HG03064 (cell line): ENCODE results near the gene TPRX1.
"Not testable (repeated sequence)": the region's sequence is repeated elsewhere in the genome, so short reads cannot be mapped to it uniquely, and the experiment has no call there.

Source experiments
- ATAC-seq: cut with Tn5 transposase; IDR thresholded peaks from one replicate; pipeline ENCODE4 v1.9.1; 2021; ENCODE audit warnings: low read depth; ENCODE audit not compliant: unreplicated experiment

The TPRX1 gene

GRCh38 chr19:47804451-47804850, at the start of gene TPRX1:
Gene TPRX1, minus strand, starts transcription at chr19:47804551. Its CDS starts 12 bp downstream, at chr19:47804539.
- ATAC-seq: not testable (repeated sequence)

DNA sequence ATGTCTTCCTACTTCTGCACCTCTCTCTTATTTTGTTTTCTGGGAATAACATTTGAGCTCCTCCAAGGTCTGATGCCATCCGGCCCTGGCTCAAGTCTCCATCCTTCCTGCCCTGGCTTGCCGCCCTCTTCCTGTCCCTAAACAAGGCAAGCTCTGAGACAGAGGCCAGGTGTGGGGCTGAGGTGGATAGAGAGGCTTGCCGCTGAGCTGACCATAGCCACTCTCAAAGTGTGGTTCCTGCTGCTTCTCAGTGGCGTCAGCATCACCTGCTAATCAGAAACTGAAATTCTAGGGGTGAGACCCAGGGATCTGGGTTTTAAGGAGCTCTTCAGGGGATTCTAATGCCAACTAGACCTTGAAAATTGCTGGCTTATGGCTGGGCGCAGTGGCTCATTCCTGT, 48.7 kb upstream of the TPRX1 start:
- ATAC-seq: no peak

DNA sequence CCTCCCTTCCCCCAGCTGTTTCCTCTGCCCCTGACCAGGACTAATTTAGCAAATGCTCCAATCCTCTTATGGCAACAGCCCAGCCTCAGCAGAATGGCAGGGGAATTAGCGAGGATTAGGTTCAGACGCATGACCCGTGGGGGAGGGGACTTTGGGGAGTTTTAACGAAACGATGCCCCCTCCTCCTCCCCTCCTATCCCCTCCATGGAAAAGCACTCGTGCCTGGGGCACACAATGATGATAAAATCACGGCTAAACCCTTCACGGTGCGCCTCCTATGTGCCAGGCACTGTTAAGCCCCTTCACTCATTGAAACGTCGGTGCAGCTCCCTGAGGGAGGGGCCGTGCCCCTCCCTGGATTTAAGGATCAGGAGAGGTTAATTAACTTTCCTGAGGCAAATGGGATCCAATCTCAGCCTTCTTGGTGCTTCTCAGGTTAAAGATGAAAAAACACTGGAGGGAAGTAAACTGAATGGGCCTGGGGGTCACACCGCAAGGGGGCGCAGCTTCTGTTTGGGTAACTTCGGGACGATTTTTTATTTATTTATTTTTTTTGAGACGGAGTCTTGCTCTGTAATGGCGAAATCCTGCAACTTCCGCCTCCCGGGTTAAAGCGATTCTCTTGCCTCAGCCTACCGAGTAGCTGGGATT, 44.6 kb upstream of the TPRX1 start:
- no peak for ATAC-seq

- ATAC-seq: no peak
Measured at GRCh38 chr19:47848425-47848822, 44.1 kb upstream of the TPRX1 start.

GRCh38 chr19:47842941-47843340, 38.6 kb upstream of the TPRX1 start:
- ATAC-seq: no peak

DNA sequence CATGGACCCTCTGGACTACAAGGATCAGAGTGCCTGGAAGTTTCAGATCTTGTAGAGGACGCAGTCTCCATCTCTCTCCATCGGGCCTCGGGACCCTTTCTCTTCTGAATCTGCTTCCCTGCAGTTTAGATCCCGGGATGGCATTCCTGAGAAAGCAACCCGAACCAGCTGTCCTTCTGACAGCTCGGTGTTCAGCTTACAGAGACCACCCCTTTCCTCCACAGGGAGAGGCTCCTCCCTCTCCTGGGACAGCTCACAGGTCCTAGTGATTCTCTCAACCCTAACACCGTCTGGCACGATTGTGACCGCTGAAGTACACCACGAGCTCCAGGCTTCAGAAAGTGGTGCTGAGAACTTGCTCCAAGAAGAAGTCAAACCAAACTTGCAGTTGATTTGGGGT, 35.6 kb upstream of the TPRX1 start:
- no peak for ATAC-seq

DNA sequence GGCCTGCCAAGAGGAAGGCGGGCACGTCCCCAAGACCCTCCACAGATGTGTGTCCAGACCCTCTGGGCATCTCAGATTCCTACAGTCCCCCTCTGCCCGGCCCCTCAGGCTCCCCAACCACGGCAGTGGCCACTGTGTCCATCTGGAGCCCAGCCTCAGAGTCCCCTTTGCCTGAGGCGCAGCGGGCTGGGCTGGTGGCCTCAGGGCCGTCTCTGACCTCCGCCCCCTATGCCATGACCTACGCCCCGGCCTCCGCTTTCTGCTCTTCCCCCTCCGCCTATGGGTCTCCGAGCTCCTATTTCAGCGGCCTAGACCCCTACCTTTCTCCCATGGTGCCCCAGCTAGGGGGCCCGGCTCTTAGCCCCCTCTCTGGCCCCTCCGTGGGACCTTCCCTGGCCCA, 35.1 kb upstream of the TPRX1 start:
- ATAC-seq: no peak

DNA sequence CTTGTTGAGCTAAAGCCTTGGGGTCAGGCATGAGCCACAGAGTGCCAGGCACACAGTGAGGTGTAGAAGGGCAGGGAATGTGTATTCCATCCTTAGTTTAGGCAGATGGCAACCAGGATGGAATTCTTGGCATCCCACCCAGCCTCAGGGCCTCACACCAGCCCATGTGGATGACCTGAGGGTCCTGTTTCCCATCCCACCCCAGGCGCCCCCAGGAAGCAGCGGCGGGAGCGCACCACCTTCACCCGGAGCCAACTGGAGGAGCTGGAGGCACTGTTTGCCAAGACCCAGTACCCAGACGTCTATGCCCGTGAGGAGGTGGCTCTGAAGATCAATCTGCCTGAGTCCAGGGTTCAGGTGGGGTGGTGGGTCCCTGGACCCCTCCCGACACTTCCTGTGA, 31.7 kb upstream of the TPRX1 start:
- ATAC-seq: no peak

- ATAC-seq: no peak
Measured at GRCh38 chr19:47832723-47833122, 28.4 kb upstream of the TPRX1 start.

DNA sequence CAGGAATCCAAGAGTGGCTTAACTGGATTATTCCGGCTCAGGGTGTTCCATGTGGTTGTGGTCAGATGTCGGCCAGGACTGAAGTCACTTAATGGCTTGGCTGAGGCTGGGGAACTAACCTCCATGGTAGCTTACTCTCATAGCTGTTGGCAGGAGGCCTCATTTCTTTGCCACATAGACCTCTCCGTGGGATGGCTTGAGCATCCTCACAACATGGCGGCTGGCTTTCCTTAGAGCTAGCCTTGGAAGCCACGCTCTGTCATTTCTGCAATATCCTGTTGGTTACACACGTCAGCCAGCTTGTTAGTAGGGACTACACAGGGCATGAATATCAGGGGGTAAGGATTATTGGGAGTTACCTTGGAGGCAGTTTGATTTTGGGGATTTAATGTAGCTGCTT, 22.4 kb upstream of the TPRX1 start:
- no peak for ATAC-seq

DNA sequence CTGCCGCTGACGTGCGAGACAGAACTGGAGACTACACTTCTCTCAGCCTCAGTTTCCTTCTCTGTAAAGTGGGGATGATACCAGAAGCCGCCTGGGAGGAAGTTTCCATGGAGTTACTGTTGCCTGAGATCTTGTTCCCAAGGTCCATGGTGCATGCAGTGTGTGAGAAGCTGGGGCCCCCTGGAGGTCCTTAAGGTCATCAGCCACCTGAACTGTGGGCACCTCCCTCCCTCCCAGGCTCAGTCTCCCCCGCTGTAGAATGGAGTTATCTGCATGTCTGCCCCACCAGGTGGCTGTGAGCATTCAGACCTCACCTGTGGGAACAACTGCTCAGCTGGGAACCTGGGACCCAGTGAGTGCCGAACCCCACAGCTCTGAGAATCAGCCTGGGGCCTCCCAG, 20.0 kb upstream of the TPRX1 start:
- no peak for ATAC-seq

GRCh38 chr19:47821460-47822020, 17.2 kb upstream of the TPRX1 start, which contains the start of gene CRX:
Gene CRX, plus strand, starts transcription at chr19:47821937. Its CDS starts 12,507 bp downstream, at chr19:47834444.
- no peak for ATAC-seq

DNA sequence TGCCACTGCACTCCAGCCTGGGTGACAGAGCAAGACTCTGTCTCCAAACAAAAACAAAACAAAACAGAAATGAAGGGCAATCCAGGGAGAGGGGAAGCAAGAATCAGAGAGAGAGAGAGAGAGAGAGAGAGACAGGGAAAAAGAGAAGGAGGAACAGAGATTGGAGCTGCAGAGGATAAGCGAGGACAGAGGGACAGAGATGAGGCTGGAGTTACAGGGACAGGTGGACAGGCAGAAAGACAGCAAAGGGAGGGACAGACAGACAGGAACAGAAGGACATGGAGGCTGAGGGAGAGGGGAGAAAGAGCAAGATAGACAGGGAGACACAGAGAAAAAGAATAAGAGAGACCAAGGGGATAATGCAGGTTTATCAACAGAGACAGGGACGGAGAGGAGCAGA, 16.1 kb upstream of the TPRX1 start:
- ATAC-seq: no peak

DNA sequence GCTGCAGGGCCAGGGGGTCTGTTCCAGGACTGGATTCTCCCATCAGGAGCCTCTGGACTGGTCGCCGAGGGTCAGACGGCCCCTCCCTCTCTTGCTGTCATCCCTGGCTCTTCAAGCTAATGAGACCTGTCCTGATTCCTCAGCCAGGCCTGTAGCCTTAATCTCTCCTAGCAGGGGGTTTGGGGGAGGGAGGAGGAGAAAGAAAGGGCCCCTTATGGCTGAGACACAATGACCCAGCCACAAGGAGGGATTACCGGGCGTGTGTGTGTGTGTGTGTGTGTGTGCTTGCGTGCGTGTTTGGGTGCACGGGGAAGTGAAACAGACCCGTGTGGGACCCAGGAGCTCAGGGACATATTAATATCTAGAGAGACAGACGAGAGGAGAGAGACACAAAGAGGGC, 15.5 kb upstream of the TPRX1 start:
- no peak for ATAC-seq

DNA sequence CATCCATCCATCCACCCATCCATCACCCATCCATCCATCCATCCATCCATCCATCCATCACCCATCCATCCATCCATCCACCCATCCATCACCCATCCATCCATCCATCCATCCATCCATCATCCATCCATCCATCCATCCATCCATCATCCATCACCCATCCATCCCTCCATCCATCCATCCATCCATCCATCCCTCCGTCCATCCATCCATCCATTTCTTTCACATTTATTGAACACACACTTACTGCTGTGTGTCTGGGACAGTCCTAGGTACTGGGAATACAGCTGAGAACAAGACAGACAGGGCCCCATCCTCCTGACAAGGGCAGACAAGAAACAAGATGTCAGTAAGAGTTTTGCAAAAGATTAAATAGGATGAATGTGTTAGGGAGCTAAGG, 13.9 kb upstream of the TPRX1 start:
- not testable (repeated sequence) for ATAC-seq

GRCh38 chr19:47816270-47816669, 11.9 kb upstream of the TPRX1 start:
- not testable (repeated sequence) for ATAC-seq

DNA sequence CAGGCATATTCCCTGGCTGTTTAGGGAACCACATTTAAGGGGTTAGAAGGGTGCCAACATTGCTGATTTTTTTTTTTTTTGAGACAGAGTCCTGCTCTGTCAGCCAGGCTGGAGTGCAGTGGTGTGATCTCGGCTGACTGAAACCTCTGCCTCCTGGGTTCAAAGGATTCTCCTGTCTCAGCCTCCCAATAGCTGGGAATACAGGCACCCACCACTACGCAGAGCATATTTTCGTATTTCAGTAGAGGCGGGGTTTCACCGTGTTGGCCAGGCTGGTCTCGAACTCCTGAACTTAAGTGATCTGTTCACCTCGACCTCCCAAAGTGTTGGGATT, 9.6 kb upstream of the TPRX1 start:
- no peak for ATAC-seq

GRCh38 chr19:47813304-47813994, 9.1 kb upstream of the TPRX1 start:
- no peak for ATAC-seq

- ATAC-seq: no peak
Measured at GRCh38 chr19:47806435-47806834, 2.1 kb upstream of the TPRX1 start.

DNA sequence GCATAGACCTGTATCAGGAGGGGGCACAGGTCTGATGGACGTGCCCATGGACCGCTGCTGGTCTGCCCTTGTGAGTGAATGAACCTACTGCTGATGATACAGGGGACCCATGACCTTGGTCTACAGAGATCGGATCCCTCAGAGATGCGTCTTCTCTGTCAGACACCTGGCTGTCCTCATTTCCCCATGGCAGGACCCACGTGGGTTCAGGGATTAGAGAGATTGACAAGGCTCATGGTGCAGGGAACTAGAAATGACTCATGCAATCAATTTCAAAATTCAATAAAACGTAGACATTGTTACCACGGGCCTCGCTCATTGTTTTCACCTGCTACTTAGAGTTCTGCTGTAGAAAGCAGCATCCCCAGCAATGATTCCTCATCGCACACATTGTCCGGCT, 962 bp upstream of the TPRX1 start:
- no peak for ATAC-seq

DNA sequence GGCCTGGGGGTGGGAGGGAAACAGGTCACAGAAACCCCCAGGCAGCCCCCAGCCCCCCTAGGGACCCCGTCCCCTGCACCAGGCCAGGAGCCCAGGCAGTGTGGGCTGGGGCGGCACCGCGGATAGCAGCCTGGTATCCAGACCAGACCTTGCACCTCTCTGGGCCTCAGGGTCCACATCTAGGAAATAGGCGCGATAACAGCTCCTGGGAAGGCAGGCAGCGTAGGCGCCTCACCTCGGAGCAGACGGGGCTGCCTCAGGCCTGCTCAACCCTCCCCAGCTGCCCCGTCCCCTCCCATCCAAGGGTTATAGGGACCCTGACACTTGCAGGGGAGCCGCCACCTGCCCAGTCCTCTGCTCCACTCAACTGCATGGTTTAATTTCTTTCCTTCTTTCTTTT, 680 bp downstream of the TPRX1 start:
- ATAC-seq: not testable (repeated sequence)

DNA sequence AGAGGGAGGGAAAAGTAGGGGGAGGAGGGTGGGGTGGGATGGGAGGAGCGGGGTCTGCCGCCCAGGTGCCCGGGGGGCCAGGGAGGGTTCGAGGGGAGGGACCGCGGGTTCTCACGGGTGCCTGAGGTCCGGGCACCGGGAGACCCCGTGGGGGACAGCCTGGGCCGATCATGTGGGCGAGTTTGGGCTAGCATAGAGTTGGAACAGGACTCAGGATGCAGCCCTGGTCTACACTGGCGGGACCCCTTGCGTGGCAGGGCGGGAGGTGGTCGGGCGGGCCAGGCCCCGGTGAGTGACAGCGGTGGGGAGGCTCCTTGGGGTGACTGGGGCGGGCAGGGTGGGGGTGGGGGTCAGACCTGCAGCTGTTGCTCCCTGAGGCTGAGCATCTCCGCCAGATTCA, 1.2 kb downstream of the TPRX1 start:
- ATAC-seq: not testable (repeated sequence)
